Fibroblast of peridontal ligament (primary cell): ENCODE data around the gene MVB12B.

Experiments used
- DNase-seq: peaks from one replicate; pipeline ENCODE4 v3.0.0-alpha.2; 2010; ENCODE audit errors: extremely low read depth

MVB12B gene

GRCh38 chr9:126429190-126429589 lies 102.6 kb downstream of the MVB12B start:
- no peak for DNase-seq

- DNase-seq: no peak
These were observed 103.5 kb downstream of the MVB12B start for GRCh38 chr9:126430124-126430523.

- DNase-seq: no peak
These were observed 104.6 kb downstream of the MVB12B start for GRCh38 chr9:126431077-126431742.

- no peak for DNase-seq
These were observed 106.0 kb downstream of the MVB12B start for GRCh38 chr9:126432659-126433058.

- DNase-seq: no peak
These were observed 108.5 kb downstream of the MVB12B start for GRCh38 chr9:126435105-126435504.

- DNase-seq: no peak
These were observed 109.0 kb downstream of the MVB12B start for GRCh38 chr9:126435626-126436025.

GRCh38 chr9:126436545-126437267 lies 110.1 kb downstream of the MVB12B start:
- DNase-seq: peak; percentile 5

- DNase-seq: no peak
These were observed 110.6 kb downstream of the MVB12B start for GRCh38 chr9:126437268-126437666.

GRCh38 chr9:126437701-126438100 lies 111.1 kb downstream of the MVB12B start:
- no peak for DNase-seq

GRCh38 chr9:126438741-126439401 lies 112.2 kb downstream of the MVB12B start:
- DNase-seq: no peak

- peak; percentile 48 for DNase-seq
These were observed 112.8 kb downstream of the MVB12B start for GRCh38 chr9:126439402-126439765.

- DNase-seq: no peak
These were observed 113.4 kb downstream of the MVB12B start for GRCh38 chr9:126439883-126440653.

- DNase-seq: no peak
These were observed 114.3 kb downstream of the MVB12B start for GRCh38 chr9:126440940-126441339.

- DNase-seq: no peak
These were observed 116.0 kb downstream of the MVB12B start for GRCh38 chr9:126442636-126443035.

- no peak for DNase-seq
These were observed 116.5 kb downstream of the MVB12B start for GRCh38 chr9:126443144-126443543.

- DNase-seq: no peak
These were observed 121.5 kb downstream of the MVB12B start for GRCh38 chr9:126448136-126448535.

GRCh38 chr9:126448865-126449577 lies 122.4 kb downstream of the MVB12B start:
- no peak for DNase-seq

GRCh38 chr9:126449725-126450667 lies 123.4 kb downstream of the MVB12B start:
- DNase-seq: no peak

GRCh38 chr9:126450668-126451205 lies 124.1 kb downstream of the MVB12B start:
- no peak for DNase-seq

GRCh38 chr9:126451316-126451885 lies 124.8 kb downstream of the MVB12B start:
- no peak for DNase-seq
